ENCODE results near the gene RHBDF1.
A peak's percentile ranks its signal among the peaks of the same experiment; 100 is the strongest.

The RHBDF1 gene, protein sequence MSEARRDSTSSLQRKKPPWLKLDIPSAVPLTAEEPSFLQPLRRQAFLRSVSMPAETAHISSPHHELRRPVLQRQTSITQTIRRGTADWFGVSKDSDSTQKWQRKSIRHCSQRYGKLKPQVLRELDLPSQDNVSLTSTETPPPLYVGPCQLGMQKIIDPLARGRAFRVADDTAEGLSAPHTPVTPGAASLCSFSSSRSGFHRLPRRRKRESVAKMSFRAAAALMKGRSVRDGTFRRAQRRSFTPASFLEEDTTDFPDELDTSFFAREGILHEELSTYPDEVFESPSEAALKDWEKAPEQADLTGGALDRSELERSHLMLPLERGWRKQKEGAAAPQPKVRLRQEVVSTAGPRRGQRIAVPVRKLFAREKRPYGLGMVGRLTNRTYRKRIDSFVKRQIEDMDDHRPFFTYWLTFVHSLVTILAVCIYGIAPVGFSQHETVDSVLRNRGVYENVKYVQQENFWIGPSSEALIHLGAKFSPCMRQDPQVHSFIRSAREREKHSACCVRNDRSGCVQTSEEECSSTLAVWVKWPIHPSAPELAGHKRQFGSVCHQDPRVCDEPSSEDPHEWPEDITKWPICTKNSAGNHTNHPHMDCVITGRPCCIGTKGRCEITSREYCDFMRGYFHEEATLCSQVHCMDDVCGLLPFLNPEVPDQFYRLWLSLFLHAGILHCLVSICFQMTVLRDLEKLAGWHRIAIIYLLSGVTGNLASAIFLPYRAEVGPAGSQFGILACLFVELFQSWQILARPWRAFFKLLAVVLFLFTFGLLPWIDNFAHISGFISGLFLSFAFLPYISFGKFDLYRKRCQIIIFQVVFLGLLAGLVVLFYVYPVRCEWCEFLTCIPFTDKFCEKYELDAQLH

GRCh38 chr16:72561-73548 lies at the start of gene RHBDF1:
RHBDF1 (minus strand) TSS chr16:72631; CDS start chr16:65015, 7,616 bp downstream.
- DNase-seq: peak in 1 of 10 donors; percentile 86
- intact Hi-C loops (cut with DNase I): no loop called here

GRCh38 chr16:120756-121155 lies 48.3 kb upstream of the RHBDF1 start:
- DNase-seq: peak in 2 of 10 donors; percentile 16 to 39
- intact Hi-C loops (cut with DNase I): no loop called here

DNA sequence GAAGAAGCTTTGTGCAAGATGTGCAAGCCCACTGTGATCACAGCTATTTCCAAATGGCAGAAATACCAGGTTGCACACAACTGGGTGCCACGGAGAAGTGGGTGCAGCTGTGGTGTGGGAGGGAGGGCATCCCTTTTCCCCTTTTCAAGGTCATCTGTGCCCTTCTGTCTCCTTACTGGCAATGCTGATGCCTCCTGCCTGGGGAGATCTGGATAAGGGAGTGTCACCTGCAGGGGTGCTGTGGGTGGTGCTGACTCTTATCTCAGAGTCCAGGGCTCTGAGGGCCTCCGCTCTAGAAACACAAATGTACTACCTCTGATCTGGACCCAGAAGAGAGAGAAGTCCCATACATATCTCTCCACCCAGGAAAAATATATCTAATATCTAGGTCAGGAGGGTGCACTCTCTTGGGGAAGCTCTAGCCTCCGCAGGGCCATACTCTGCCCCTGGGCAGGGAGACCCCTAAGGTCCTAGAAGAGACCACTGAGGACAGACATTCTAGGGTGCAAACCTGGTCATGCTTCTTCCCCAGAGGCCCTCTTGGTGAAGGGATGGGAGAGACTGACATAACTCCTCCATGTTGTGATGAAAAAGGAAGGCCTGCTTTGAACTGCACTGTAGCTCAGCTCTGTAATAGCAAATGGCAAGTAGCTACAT lies 47.5 kb upstream of the RHBDF1 start:
- intact Hi-C loops (cut with DNase I): no loop called here
- peak in 2 of 10 donors; percentile 7 to 20 for DNase-seq

DNA sequence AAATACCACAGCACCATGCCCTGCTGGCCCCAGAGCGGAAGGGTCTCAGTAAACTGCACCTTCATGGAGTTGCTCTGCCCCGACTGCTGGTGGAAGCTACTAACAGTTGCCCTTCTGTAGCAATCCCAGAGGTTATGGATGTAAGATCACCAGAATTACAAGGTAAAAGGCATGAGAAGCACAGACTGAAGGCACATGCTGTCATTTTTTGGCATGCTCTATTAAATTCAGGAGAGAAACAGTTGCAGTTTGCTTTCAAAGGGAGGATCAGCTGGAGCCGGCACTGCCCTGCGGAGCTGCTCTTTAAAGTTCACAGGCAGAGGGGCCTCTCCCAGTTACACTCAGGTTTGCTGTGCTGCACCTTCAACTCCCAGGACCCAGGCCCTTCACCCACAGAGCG lies 46.9 kb upstream of the RHBDF1 start:
- intact Hi-C loops (cut with DNase I): no loop called here
- DNase-seq: peak in 1 of 10 donors; percentile 41

DNA sequence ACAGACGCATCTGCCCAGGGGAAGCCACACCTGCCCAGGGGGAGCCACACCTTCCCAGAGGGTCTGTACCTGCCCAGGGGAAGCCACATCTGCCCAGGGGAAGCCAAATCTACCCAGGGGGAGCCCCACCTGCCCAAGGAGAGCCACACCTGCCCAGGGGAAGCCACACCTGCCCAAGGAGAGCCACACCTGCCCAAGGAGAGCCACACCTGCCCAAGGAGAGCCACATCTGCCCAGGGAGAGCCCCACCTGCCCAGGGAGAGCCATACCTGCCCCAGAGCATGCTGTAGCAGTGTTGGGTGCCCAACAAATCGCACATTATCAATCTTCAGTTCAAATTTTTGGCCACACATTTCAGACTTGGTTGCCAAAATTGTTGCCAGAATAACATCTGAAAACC lies 46.4 kb upstream of the RHBDF1 start:
- intact Hi-C loops (cut with DNase I): no loop called here
- peak in 1 of 10 donors; percentile 19 for DNase-seq

DNA sequence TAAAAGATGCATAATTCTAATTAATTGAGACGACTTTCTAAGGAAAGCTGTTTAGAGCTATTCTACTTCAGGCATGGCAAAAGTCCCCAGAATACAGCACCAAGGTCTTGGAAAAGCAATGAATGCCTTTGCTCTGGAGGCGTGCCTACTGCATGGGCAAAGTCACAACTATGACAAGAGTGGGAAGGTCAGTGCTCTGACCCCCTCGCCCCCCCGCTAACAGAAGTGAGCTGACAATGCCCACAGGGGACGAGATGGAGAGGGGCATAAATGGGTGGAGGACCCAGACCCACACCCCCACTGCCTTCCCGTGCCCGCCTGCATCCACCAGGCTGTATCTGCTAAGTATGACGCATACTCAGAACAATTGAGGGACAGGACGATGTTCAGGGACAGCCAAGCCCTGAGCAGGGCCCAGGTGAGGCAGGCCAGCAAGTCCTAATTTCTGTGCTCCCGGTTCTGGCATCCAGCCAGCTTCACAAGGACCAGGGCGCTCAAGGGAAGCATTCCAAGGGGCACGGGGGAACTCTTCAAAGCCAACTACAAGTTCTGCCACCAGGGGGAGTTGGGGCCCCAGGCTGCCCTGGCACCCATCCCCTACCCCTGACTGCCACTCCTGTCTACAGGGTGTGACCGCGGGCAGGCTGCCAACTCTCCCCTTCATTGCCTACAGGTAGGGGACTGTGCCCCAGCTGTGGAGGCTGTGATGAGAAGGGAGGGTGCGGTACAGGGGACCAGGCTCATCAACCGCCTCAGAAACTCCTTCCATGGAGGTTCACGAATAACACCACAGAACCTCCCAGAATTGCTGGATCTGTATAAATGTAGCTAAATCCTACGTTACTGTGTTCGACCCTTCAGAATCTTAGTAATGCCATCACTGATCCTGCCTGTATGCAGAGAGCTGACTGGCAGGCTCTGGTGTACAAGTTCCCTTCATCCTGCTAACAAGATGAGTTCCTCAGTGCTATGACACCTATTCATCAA lies 45.2 kb upstream of the RHBDF1 start:
- peak in 5 of 10 donors; percentile 22 to 90 (median 34) for DNase-seq
- intact Hi-C loops (cut with DNase I): no loop called here

GRCh38 chr16:116015-116414 lies 43.6 kb upstream of the RHBDF1 start:
- intact Hi-C loops (cut with DNase I): no loop called here
- peak in 2 of 10 donors; percentile 25 to 52 for DNase-seq

DNA sequence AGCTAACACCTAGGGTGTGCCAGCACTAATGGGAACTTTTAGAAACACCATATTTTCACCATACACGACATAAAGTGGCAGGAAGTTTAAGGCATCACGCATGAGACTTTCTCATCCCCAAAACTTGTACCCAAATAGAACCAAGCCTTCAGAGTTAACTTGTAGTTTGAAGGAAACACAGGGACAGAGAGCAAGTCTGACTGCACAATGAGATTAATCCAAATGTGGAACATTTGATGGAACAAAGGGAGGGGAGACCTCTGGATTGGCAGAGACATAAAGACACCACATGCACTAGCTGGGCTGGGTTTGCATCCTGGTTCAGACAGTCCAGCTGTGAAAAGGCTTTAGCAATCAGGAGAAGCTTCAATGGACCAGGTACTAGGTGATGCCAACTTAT lies 41.9 kb upstream of the RHBDF1 start:
- intact Hi-C loops (cut with DNase I): no loop called here
- no peak for DNase-seq

DNA sequence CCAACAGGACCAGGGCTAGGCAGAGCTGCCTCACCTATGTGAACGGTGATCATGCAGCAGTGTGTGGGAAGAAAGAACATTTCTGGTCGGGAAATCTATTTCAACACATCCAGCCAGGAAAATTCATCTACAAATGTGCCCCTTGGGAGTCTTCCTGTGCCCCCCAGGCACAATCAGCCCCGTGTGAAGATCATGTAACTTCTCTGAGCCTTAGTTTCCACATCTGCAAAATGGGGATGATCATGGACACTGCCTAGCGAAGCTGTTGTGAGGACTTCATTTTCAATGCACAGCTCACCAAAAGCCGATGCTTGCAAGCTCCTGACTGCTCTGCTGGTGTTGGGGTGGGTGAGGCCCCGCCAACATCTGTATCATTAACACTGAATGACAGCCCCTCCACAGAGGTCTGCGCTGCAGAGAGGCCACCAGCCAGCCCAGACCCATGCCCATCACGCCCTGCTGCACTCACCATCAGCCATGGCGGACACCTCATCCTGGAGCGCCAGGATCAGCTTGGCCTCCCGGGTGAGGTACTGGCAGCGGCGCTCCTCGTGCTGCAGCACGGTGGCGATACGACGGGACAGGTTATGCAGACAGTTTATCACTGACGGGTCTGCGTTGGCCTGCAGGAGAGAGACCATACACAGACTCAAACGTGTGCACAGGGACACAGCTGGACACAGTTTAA lies 39.9 kb upstream of the RHBDF1 start:
- peak in 3 of 10 donors; percentile 17 to 64 (median 55) for DNase-seq
- intact Hi-C loops (cut with DNase I): no loop called here

- DNase-seq: peak in 6 of 10 donors; percentile 61 to 91 (median 74)
- intact Hi-C loops (cut with DNase I): loop anchor here (2.0 kb wide), 1 partner anchor 74 kb away; the partner anchor contains the start of gene HBQ1
Observed at GRCh38 chr16:106623-107324, 34.3 kb upstream of the RHBDF1 start.

- DNase-seq: no peak
- intact Hi-C loops (cut with DNase I): no loop called here
Observed at GRCh38 chr16:105521-105920, 33.1 kb upstream of the RHBDF1 start.

GRCh38 chr16:104928-105327 lies 32.5 kb upstream of the RHBDF1 start:
- intact Hi-C loops (cut with DNase I): no loop called here
- no peak for DNase-seq

DNA sequence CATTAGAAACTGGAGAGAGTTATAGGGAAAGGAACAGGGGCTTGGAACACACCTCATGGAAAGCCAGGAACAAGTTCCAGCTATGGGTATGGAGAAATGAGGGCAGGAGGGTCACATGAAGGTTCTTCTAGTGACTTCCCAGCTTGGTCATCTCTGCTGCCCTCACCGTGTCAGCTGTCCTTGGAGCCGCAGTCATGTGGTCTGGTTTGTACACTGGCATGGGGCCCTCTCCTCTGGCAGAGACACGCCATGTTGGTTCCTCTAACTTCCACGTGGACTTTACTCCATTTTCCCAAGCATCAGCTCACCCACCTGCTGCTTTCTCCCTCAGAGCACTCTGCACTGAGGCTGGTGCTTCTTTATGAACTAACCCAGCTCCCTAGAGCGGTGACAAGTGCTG lies 31.9 kb upstream of the RHBDF1 start:
- DNase-seq: no peak
- intact Hi-C loops (cut with DNase I): no loop called here

DNA sequence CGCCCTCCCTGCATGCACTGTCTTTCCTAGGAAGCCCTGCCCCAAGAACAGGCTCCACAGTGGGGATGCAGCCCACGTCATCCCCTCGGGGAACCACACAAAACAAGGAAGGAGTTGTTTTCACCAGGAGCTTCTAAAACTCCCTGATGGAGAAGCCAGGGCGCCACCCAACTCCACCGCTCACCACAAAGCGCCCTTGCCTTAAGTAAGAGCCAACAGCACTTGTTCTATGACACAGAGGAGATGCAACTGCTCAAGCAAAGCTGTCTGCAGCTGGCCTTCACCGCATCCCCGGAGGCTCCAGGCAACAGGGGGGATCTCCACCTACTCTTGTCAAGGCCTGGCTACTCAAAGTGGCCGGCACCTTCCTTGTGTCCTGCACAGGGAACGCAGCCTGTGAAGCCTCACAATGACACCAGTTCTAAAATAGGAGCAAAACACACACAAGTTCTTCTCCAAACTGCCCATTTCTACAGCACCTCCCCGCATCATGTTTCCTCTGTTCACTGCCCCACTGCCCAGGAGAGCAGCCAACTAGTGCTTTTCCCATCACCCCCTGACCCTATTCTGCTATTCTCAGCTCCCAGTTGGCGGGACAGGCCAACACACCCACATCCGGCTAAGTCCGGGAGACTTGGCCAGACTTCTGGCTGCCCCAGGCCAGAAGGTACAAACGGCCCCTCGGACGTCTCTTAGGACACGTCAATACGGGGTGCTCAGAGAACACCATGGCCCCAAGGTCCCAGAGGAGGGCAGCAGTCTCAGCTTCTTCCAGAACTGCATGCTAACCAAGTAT lies 29.8 kb upstream of the RHBDF1 start:
- intact Hi-C loops (cut with DNase I): no loop called here
- no peak for DNase-seq

DNA sequence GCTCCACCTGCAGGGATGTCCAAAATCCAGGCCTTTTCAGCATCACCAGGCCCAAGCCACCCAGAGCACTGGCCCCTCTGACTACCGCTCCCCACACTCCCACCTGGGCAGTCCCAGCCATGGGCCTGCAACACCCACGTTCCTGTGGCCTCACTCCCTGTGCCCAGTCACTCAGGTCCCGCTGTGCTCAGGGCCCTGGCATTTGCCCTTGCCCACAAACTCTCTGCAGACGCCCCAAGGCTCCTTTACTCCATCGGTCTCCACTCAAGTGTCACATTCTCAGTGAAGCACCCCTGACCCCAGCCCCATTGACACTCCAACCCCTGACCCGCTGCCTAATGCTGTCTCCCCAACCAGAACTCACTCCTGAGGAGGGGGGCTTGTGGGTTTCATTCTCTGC lies 29.2 kb upstream of the RHBDF1 start:
- DNase-seq: no peak
- intact Hi-C loops (cut with DNase I): no loop called here

- intact Hi-C loops (cut with DNase I): no loop called here
- DNase-seq: no peak
Observed at GRCh38 chr16:100989-101388, 28.6 kb upstream of the RHBDF1 start.

Measured in posterior cingulate gyrus (tissue), 11 donors.